Left ventricle myocardium inferior (tissue), 1 donor: ENCODE results near the gene TAMALIN. TPM values are rescaled to one million over a fixed set of nuclear protein-coding genes. Genes with fewer than 3 reads are reported as not detected.
A peak's percentile ranks its signal among the peaks of the same experiment; 100 is the strongest.

Experiments
- DNase-seq: peaks from one replicate; pipeline ENCODE4 v3.0.0-alpha.2; 2020
- H3K27ac ChIP-seq: fragments of 200-600 bp; replicated peaks from 2 replicates; pipeline ENCODE4 v1.8.0; 2021
- H3K27me3 ChIP-seq: fragments of 200-600 bp; 2 replicates; pipeline ENCODE4 v1.8.0; 2021; ENCODE audit warnings: low read depth
- H3K36me3 ChIP-seq: fragments of 200-600 bp; 2 replicates; pipeline ENCODE4 v1.8.0; 2021
- H3K4me1 ChIP-seq: fragments of 200-600 bp; 2 replicates; pipeline ENCODE4 v1.8.0; 2021
- H3K4me3 ChIP-seq: fragments of 200-600 bp; 2 replicates; pipeline ENCODE4 v1.8.0; 2021; ENCODE audit warnings: mild to moderate bottlenecking, moderate library complexity
- H3K9me3 ChIP-seq: fragments of 200-600 bp; replicated peaks from 2 replicates; pipeline ENCODE4 v1.8.0; 2021
- CTCF ChIP-seq: fragments of 200-600 bp; IDR thresholded peaks from 2 replicates; pipeline ENCODE4 v1.8.0; 2021; ENCODE audit warnings: antibody characterized with exemption, mild to moderate bottlenecking, borderline replicate concordance
- intact Hi-C: fragments of 100-400 bp; cut with micrococcal nuclease; formaldehyde crosslinking; loops from one replicate; pipeline ENCODE4 v1.11.0; 2022
- total RNA-seq: library from RNA; stranded (reverse); fragmentation: NEBNext Ultra II Directional; extraction: Animal tissue kit (Norgen Biotek cat#: 25700); gene quantifications from one replicate; pipeline ENCODE4 v1.2.1, GENCODE V29; 2021
- donor health status: DM: no; HTN: yes; CAD: no; lungs with severe emphysema.

The TAMALIN gene
- total RNA-seq, 1 donor from 2014 or later: 20.0 TPM

GRCh38 chr12:52038447-52038846 lies 31.7 kb downstream of the TAMALIN start:
- no peaks in the 10 kb centered on the region for H3K27me3 ChIP-seq
- H3K9me3 ChIP-seq: no peaks in the 10 kb centered on the region
- H3K4me1 ChIP-seq: peaks cover 97% of the 10 kb centered on the region
- intact Hi-C loops: no loop called here
- DNase-seq: no peak
- no peak for TF ChIP-seq CTCF
- peak overlapping the region; percentile 75 for H3K4me3 ChIP-seq
- H3K27ac ChIP-seq: peak overlapping the region; percentile 96
- H3K36me3 ChIP-seq: no peaks in the 10 kb centered on the region

- H3K27me3 ChIP-seq: no peaks in the 10 kb centered on the region
- no peaks in the 10 kb centered on the region for H3K9me3 ChIP-seq
- intact Hi-C loops: no loop called here
- no peak overlapping the region for H3K4me3 ChIP-seq
- peaks cover 97% of the 10 kb centered on the region for H3K4me1 ChIP-seq
- H3K27ac ChIP-seq: peak overlapping the region; percentile 96
- no peak for DNase-seq
- TF ChIP-seq CTCF: no peak
- H3K36me3 ChIP-seq: no peaks in the 10 kb centered on the region
Measured at GRCh38 chr12:52041035-52041434, 34.3 kb downstream of the TAMALIN start.

- Histone ChIP-seq H3K36me3 (no peaks in the 10 kb centered on the region), H3K27ac (peak overlapping the region; percentile 96), H3K27me3 (no peaks in the 10 kb centered on the region), H3K9me3 (no peaks in the 10 kb centered on the region), H3K4me1 (peaks cover 97% of the 10 kb centered on the region), H3K4me3 (no peak overlapping the region)
- TF ChIP-seq CTCF: no peak
- intact Hi-C loops: no loop called here
- peak; percentile 72 for DNase-seq
Measured at GRCh38 chr12:52041695-52042123, 35.0 kb downstream of the TAMALIN start.

GRCh38 chr12:52042706-52043385 lies 36.1 kb downstream of the TAMALIN start:
- no peak for TF ChIP-seq CTCF
- DNase-seq: no peak
- H3K4me1 ChIP-seq: peaks cover 100% of the 10 kb centered on the region
- intact Hi-C loops: no loop called here
- H3K27me3 ChIP-seq: no peaks in the 10 kb centered on the region
- no peaks in the 10 kb centered on the region for H3K36me3 ChIP-seq
- peak overlapping the region; percentile 65 for H3K4me3 ChIP-seq
- no peaks in the 10 kb centered on the region for H3K9me3 ChIP-seq
- peak overlapping the region; percentile 96 for H3K27ac ChIP-seq

- no peaks in the 10 kb centered on the region for H3K27me3 ChIP-seq
- peak; percentile 86 for DNase-seq
- H3K36me3 ChIP-seq: no peaks in the 10 kb centered on the region
- no peak for TF ChIP-seq CTCF
- peak overlapping the region; percentile 65 for H3K4me3 ChIP-seq
- H3K9me3 ChIP-seq: no peaks in the 10 kb centered on the region
- H3K4me1 ChIP-seq: peaks cover 100% of the 10 kb centered on the region
- H3K27ac ChIP-seq: peak overlapping the region; percentile 96
- intact Hi-C loops: no loop called here
Measured at GRCh38 chr12:52043386-52044212, 36.9 kb downstream of the TAMALIN start.
